Activated effector memory CD4-positive, alpha-beta T cell treated with anti-CD3 and anti-CD28 coated beads, Interleukin-2, amount 50 U/mL, for 16 hours (primary cell): Measurements from ENCODE around the gene NEDD9.

ENCODE experiments used
- DNase-seq: peaks from one replicate; pipeline ENCODE4 v3.0.0-alpha.2; 2020

The NEDD9 gene

DNA sequence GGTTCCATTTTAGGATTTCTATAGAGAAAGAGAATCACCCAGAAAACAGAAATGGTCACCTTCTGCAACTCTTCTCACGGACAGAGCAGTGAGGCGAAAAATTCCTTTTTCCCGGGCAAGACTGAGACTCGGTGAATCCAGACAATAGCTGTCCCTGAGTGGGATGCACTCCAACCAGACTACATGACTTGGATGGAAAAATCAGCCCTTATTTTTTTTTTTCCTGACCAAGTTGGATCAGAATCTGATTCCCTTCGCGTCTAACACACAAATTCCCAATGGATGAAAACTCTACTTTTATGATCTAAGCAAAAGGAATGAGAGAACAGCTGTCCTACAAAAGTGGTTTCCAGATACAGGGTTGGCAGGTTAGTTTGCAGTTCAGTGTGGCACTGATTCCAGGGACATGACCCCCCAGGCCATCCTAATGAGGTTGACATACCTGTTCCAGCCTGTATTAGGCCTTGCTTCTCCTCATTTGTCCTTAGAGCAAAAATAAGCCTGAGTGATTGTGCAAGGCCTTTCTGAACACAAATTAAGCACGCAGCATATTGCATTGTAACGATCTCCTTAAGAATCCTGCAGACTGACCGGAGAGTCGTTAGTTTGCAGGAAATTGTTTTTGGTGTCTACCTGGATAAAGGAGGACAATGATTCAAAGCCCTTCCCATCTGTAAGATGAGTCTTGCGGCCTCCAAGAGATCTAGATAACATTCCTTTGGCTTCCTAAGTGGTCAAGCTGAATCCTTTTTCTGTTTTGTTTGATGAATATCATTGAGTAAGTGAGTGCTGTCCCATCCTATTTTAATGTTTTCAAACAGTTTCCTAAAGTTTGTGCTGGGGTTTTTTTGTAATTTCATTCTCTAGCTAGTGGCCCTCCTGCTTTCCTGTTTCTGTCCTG lies 1.5 kb upstream of the NEDD9 start:
- DNase-seq = no peak

GRCh38 chr6:11232770-11233626 lies 530 bp upstream of the NEDD9 start:
- DNase-seq = no peak

DNA sequence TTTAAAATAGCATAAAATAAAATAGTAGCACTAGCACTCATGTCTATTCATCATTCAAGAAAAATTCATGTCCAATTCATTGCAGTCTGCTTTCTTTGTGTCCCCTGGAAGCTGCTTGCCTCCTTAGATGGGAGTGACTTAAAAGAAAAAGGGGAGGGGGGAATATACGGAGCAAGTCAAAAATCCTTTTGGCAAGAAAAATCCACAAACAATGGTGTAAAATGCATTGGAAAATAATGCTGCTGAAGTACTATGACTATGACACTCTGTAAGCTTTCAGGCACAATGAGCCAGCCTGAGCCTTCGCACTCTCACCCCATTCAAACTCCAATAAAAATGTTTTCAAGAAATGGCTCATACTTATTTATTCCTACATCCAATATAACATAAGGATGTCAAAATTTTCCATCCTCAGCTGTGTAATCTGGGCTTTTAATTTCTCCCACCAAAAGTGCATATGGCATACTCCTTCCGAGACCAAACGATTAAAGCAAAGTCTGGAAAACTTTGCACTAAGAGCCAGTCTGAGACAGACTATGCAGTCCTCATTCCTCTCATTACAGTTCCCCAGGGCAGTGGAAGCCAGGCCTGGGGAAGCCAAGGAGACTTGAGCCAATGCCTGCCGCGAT lies 790 bp downstream of the NEDD9 start:
- DNase-seq = no peak

GRCh38 chr6:11231108-11231463 lies 1.4 kb downstream of the NEDD9 start:
- DNase-seq = no peak

DNA sequence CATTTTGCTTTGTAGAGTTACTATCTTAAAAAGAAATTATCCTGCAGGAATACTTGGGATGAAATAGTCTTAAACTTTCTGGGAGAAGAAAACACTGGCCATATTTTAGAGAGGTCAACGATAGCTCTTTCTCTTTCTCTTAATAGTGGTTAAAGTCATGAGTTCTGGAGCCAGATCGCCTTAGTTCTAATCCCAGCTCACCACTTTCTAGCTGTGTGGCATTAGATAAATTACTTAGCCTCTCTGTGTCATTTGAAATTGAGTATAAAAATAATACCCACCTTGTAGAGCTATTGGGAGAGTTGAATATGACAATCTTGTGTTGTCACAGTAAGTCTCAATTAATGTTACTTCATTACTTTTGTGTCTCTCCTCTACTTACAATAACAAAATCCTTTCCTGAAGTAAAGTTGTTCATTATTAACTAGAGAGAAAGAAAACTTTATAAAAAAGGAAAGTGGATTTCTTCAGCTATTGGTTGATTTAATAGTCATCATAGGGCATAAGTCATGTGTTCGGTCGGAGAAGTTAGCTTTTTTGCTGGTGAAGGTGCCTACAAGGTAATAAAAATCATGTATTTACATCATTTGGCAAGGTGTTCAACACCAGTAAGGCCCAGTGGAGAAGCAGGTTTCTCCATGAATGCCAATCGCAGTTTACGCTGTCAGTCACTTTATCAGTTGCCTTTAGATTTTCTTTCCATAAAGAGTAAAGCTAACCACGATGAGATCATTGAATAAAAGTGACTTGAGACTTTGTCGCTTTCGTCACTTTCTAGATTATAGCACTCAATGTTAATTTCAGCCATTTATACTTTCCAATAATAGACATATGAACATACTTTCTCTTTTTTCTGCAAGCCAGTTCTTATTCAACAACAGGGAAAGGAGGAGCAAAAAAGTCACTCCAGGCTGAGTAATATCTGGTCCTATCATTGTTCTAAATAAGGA lies 2.0 kb downstream of the NEDD9 start:
- DNase-seq = no peak

- no peak for DNase-seq
These were observed 2.8 kb downstream of the NEDD9 start for GRCh38 chr6:11229655-11230046.

GRCh38 chr6:11228935-11229654 lies 3.4 kb downstream of the NEDD9 start:
- no peak for DNase-seq

DNA sequence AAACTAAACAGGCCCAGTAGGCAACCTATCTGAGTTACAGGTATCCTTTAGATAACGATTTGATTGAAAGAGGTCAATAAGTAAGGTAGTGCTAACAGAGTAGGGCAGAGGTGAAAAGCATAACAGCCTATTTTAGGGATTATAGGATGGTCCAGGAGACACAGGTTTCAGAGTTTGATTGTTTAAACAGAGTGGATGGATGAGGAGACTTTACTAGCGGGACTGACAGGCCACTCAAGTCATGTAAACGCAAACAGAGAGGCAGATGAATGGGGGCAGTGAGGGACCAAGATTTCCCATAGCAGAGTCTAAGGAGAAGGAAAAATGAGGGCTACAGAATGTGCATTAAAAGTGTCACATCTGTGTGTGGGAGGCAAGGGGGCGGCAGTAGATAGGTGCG lies 4.8 kb downstream of the NEDD9 start:
- DNase-seq = no peak

GRCh38 chr6:11226005-11226404 lies 6.5 kb downstream of the NEDD9 start:
- DNase-seq = no peak

GRCh38 chr6:11224966-11225463 lies 7.5 kb downstream of the NEDD9 start:
- DNase-seq = no peak

GRCh38 chr6:11224252-11224965 lies 8.1 kb downstream of the NEDD9 start:
- peak; percentile 72 for DNase-seq

- no peak for DNase-seq
These were observed 9.1 kb downstream of the NEDD9 start for GRCh38 chr6:11223286-11223864.

DNA sequence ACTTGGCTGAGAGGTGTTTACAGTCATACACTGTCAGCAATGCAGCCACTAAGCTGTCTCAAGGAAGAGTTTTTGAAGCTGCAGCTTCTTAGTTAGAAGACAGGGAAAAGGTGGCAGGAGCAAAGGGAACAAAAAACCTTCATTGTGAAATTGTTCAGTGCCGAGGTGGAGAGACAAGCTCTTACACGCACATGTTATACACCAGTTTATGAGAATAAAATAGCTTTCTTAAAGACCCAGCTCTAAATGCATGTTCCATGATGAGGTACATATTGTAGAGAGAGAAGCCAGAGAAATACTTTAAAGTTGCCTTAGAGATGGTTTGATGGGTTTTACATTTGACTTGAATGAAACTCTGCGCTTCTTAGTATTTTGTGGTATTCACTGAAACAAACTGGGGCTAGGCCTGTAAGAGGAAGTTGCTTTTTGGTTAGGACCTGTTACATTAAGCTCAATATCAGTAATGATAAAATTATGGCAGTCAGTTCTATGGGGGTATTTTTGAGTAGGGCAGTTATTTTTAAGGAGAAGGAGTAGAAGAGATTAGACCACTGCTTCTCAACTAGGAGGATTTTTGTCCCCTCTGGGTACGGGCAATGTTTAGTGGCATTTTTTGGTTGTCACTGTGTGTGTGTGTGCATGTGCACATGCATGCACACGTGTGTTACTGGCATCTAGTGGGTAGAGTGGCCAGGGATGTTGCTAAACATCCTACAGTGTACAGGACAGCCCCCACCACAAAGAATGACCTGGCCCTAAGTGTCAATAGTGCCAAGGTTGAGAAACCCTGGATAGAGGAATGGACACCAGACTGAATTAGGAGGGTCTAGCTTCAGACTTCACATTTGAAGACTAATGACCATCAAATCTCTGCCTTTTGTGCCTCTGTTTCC lies 9.8 kb downstream of the NEDD9 start:
- no peak for DNase-seq

DNA sequence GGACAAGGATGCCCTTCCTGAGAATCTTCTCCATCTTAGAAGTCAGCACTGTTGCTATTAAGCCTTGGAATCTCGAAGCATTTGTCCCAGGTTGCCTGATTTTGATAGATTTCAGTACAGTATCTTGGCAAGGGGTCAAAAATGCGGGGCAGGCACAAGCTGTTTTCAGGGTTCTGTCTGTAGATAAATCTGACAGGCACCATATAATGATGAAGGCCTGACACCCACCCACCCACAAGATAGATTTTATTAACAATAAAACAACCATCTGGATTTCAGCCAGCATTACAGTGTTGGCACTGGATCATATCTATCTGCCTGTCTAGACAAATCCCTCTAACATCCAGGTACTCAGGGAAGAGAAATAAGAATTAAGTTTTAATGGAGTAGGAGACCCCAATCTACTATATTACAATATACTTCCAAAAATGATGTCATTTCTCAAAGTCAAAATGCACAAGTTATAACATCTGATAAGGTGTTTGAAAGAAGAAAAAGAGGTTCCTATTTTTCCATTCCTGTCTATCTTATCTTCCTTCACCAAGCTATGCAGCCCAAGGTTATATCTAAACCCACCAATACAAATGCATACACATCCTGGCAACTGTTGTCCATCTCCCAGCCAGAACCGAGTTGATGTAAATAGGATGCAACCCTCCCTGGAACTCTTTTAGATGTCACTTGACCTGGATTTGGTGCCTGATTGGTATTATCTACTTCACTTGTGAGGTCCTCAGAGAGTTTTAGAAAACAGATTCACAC lies 10.7 kb downstream of the NEDD9 start:
- DNase-seq = no peak

GRCh38 chr6:11219400-11219834 lies 13.1 kb downstream of the NEDD9 start:
- no peak for DNase-seq

DNA sequence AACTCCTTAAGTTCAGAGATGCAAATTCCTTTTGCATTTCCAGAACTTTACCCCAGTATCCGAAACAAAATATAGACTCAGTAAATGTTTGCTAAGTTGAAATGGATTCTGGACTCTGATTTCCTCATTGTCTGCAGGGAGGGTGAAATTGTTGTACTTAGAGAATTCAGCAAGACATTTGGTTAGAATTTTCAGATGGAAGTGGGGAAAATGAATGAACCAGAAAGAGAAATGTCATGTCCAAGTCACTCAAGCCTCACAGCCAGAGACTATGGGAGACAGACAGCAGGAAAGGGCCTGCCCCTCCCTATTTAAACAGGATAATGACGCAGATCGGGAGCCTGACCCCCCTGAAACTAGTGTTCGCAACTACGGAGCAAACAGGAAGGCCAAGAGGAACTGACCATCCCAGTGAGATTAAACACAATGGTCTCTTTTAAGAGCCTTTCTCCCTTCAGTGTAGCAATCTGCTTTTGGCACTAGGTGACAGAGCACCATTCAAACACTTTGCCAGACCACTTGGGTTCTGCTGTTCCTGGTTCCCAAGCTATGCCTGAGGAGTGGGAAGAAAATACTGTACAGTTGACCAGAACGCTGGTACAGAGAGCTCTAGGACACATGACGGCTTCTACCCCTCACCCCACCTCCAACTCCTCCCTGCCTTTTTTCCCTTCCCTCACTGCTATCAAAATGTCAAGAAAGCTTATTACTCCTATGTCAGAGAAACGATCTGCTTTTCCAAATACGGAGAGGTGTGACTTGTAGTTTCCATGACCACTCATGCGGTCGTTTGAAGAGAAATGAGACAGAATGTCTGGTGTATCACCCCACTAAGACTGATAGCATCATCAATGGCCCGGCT lies 13.7 kb downstream of the NEDD9 start:
- DNase-seq = no peak

DNA sequence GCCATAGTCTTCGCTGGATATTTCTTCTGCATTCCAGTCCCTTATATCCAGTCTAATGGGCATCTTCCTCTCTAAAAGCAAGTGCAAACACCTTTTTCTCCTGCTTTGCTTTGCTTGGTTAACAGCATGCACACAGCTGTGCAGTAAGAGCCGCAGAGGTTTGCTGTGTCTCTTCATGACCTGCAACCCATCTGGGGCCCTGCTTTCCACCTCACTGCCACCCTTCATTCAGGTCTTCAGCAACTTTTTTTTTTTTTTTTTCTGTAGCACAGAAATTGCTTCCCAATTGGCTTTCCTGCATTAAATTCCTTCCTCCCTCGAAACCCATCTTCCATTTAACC lies 14.4 kb downstream of the NEDD9 start:
- DNase-seq = no peak
